WTC11 (cell line): ENCODE results near the gene TBL1X. TPM values are rescaled to one million over a fixed set of nuclear protein-coding genes. Genes with fewer than 3 reads are reported as not detected.
A peak's percentile ranks its signal among the peaks of the same experiment; 100 is the strongest.

Experiments used
- ATAC-seq: fragments of 200-7000 bp; cut with Tn5 transposase; 2 replicates; pipeline ENCODE4 v1.10.0; 2021; ENCODE audit warnings: mild to moderate bottlenecking, moderate library complexity
- CTCF ChIA-PET: fragments of 300-600 bp; sonication (Branson Sonifier 250); formaldehyde crosslinking; loops from one replicate; lab custom pipeline; 2021; ENCODE audit warnings: antibody characterized with exemption; lab: Charles Lee
- POLR2A ChIA-PET: fragments of 350-600 bp; sonication (Branson Sonifier 250); formaldehyde crosslinking; loops from one replicate; lab custom pipeline; 2021; ENCODE audit warnings: antibody characterized with exemption; lab: Charles Lee
- DNase-seq: peaks from one replicate; pipeline ENCODE4 v3.0.0; 2021; ENCODE audit warnings: low spot score
- H3K27ac Mint-ChIP-seq: 2 replicates; pipeline ENCODE4 v1.8.0; 2021; ENCODE audit warnings: mixed read lengths
- H3K27me3 Mint-ChIP-seq: 2 replicates; pipeline ENCODE4 v1.8.0; 2021; ENCODE audit warnings: low read depth, mild to moderate bottlenecking, moderate library complexity, mixed read lengths
- H3K36me3 Mint-ChIP-seq: 2 replicates; pipeline ENCODE4 v1.8.0; 2021; ENCODE audit warnings: mixed read lengths
- H3K4me1 Mint-ChIP-seq: 2 replicates; pipeline ENCODE4 v1.8.0; 2022; ENCODE audit warnings: mixed read lengths
- H3K4me3 Mint-ChIP-seq: 2 replicates; pipeline ENCODE4 v1.8.0; 2021; ENCODE audit warnings: mild to moderate bottlenecking, moderate library complexity, mixed read lengths
- H3K9me3 Mint-ChIP-seq: 2 replicates; pipeline ENCODE4 v1.8.0; 2021; ENCODE audit warnings: mixed read lengths
- CBFB ChIP-seq: sonication (generic); formaldehyde crosslinking; IDR thresholded peaks from 2 replicates; pipeline ENCODE4 v1.8.1; 2022; ENCODE audit warnings: mild to moderate bottlenecking, low read depth, missing genetic modification reagents
- CREB1 ChIP-seq: sonication (generic); formaldehyde crosslinking; IDR thresholded peaks from 2 replicates; pipeline ENCODE4 v1.8.0; 2023; ENCODE audit warnings: mild to moderate bottlenecking, missing genetic modification reagents
- ELF4 ChIP-seq: sonication (generic); formaldehyde crosslinking; IDR thresholded peaks from 2 replicates; pipeline ENCODE4 v1.8.1; 2022; ENCODE audit warnings: low read depth, mild to moderate bottlenecking, moderate library complexity, missing genetic modification reagents
- GTF2I ChIP-seq: fragments of 250-450 bp; sonication (Bioruptor Pico); conservative IDR thresholded peaks from 2 replicates; pipeline ENCODE4 v1.4.0; 2021; ENCODE audit warnings: mild to moderate bottlenecking
- IRF1 ChIP-seq: sonication (generic); formaldehyde crosslinking; IDR thresholded peaks from 2 replicates; pipeline ENCODE4 v1.8.0; 2023; ENCODE audit warnings: missing genetic modification reagents
- JAZF1 ChIP-seq: fragments of 250-450 bp; sonication (Bioruptor Pico); IDR thresholded peaks from 2 replicates; pipeline ENCODE4 v1.9.0; 2021; ENCODE audit warnings: moderate library complexity, mild to moderate bottlenecking, inconsistent platforms
- KAT7 ChIP-seq: sonication (generic); formaldehyde crosslinking; IDR thresholded peaks from 2 replicates; pipeline ENCODE4 v1.8.1; 2023; ENCODE audit warnings: missing genetic modification reagents, mild to moderate bottlenecking, borderline replicate concordance
- NFATC4 ChIP-seq: fragments of 250-450 bp; sonication (Bioruptor Pico); IDR thresholded peaks from 2 replicates; pipeline ENCODE4 v1.9.0; 2021; ENCODE audit warnings: mild to moderate bottlenecking
- NFYB ChIP-seq: sonication (generic); formaldehyde crosslinking; conservative IDR thresholded peaks from 2 replicates; pipeline ENCODE4 v1.8.0; 2022; ENCODE audit warnings: low read depth, missing genetic modification reagents
- NR3C1 ChIP-seq: sonication (generic); formaldehyde crosslinking; conservative IDR thresholded peaks from 2 replicates; pipeline ENCODE4 v1.8.1; 2023; ENCODE audit warnings: low read depth, mild to moderate bottlenecking, missing genetic modification reagents
- PREB ChIP-seq: sonication (generic); formaldehyde crosslinking; IDR thresholded peaks from 2 replicates; pipeline ENCODE4 v1.8.1; 2022; ENCODE audit warnings: mild to moderate bottlenecking, missing genetic modification reagents, moderate library complexity, borderline replicate concordance
- RORB ChIP-seq: fragments of 250-450 bp; sonication (Bioruptor Pico); IDR thresholded peaks from 2 replicates; pipeline ENCODE4 v1.9.0; 2021; ENCODE audit warnings: mild to moderate bottlenecking
- SMAD4 ChIP-seq: sonication (generic); formaldehyde crosslinking; IDR thresholded peaks from 2 replicates; pipeline ENCODE4 v1.8.0; 2022; ENCODE audit warnings: mild to moderate bottlenecking, missing genetic modification reagents
- SOX15 ChIP-seq: fragments of 250-450 bp; sonication (Bioruptor Pico); IDR thresholded peaks from 2 replicates; pipeline ENCODE4 v1.9.0; 2021; ENCODE audit warnings: mild to moderate bottlenecking
- SP1 ChIP-seq: sonication (generic); formaldehyde crosslinking; conservative IDR thresholded peaks from 2 replicates; pipeline ENCODE4 v1.8.1; 2022; ENCODE audit warnings: missing genetic modification reagents
- STAT6 ChIP-seq: sonication (generic); formaldehyde crosslinking; conservative IDR thresholded peaks from 2 replicates; pipeline ENCODE4 v1.8.1; 2023; ENCODE audit warnings: mild to moderate bottlenecking, low read depth, missing genetic modification reagents, moderate library complexity
- ZNF138 ChIP-seq: sonication (generic); formaldehyde crosslinking; conservative IDR thresholded peaks from 2 replicates; pipeline ENCODE4 v1.8.1; 2022; ENCODE audit warnings: mild to moderate bottlenecking, moderate library complexity, missing genetic modification reagents
- ZNF219 ChIP-seq: sonication (generic); formaldehyde crosslinking; IDR thresholded peaks from 2 replicates; pipeline ENCODE4 v1.8.0; 2023; ENCODE audit warnings: missing genetic modification reagents, mild to moderate bottlenecking, borderline replicate concordance
- ZNF232 ChIP-seq: sonication (generic); formaldehyde crosslinking; IDR thresholded peaks from 2 replicates; pipeline ENCODE4 v1.8.0; 2022; ENCODE audit warnings: mild to moderate bottlenecking, missing genetic modification reagents
- ZNF281 ChIP-seq: sonication (generic); formaldehyde crosslinking; IDR thresholded peaks from 2 replicates; pipeline ENCODE4 v1.8.0; 2023; ENCODE audit warnings: mild to moderate bottlenecking, missing genetic modification reagents
- ZNF317 ChIP-seq: sonication (generic); formaldehyde crosslinking; IDR thresholded peaks from 2 replicates; pipeline ENCODE4 v1.8.1; 2023; ENCODE audit warnings: low read depth, mild to moderate bottlenecking, moderate library complexity, missing genetic modification reagents, borderline replicate concordance
- ZNF423 ChIP-seq: fragments of 250-450 bp; sonication (Bioruptor Pico); IDR thresholded peaks from 2 replicates; pipeline ENCODE4 v2.1.2; 2022; ENCODE audit warnings: mild to moderate bottlenecking, moderate library complexity
- ZNF671 ChIP-seq: fragments of 250-450 bp; sonication (Bioruptor Pico); IDR thresholded peaks from 2 replicates; pipeline ENCODE4 v1.8.0; 2021; ENCODE audit warnings: mild to moderate bottlenecking
- total RNA-seq: library from RNA; stranded (reverse); gene quantifications from 3 replicates; pipeline ENCODE4 v1.2.3, GENCODE V29; 2021
- TF ChIP-seq, protein P1 (sequence below): sonication (generic); formaldehyde crosslinking; IDR thresholded peaks from 2 replicates; pipeline ENCODE4 v1.8.1; 2023; ENCODE audit warnings: mild to moderate bottlenecking, missing genetic modification reagents, moderate library complexity
- TF ChIP-seq, protein P2 (sequence below): fragments of 250-450 bp; sonication (Bioruptor Pico); IDR thresholded peaks from 2 replicates; pipeline ENCODE4 v1.9.0; 2021; ENCODE audit warnings: mild to moderate bottlenecking

Gene TBL1X
- total RNA-seq, 1 experiment from 2014 or later: 27.7 TPM

GRCh38 chrX:9461087-9461486 lies 3.8 kb upstream of the TBL1X start:
- POLR2A ChIA-PET: no interaction called here
- no peak for TF ChIP-seq ZNF317
- no peak for TF ChIP-seq SP1
- TF ChIP-seq SMAD4 (CRISPR knock-in tag): no peak
- TF ChIP-seq JAZF1 (CRISPR knock-in tag): no peak
- TF ChIP-seq ZNF232 (CRISPR knock-in tag): no peak
- no peak for TF ChIP-seq ZNF671
- TF ChIP-seq, all 79 proteins: peak for 0
- peaks cover 16% of the 10 kb centered on the region for H3K4me1 Mint-ChIP-seq

DNA sequence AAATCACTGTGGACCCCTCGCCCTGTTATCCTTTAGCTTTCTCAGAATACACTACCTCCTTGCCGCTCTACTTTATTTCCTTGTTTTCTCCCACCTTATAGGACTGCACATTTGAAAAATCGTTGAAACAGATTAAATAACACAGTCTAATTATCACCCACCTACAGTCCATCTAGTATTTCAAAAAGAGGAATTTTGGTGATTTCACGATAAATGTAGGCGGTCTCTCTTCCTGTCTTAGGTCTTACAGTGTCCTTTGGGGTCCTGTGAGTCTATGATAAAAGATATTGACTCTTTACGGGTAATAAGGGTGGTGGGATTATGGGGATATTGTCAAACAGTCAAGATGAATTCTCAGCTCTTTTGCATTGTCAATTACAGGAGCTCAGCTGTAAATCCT lies 2.4 kb upstream of the TBL1X start:
- no peak for ATAC-seq
- no peaks in the 10 kb centered on the region for H3K9me3 Mint-ChIP-seq
- no peak for TF ChIP-seq GTF2I (CRISPR knock-in tag)
- TF ChIP-seq PREB (CRISPR knock-in tag): no peak
- TF ChIP-seq, protein P1, sequence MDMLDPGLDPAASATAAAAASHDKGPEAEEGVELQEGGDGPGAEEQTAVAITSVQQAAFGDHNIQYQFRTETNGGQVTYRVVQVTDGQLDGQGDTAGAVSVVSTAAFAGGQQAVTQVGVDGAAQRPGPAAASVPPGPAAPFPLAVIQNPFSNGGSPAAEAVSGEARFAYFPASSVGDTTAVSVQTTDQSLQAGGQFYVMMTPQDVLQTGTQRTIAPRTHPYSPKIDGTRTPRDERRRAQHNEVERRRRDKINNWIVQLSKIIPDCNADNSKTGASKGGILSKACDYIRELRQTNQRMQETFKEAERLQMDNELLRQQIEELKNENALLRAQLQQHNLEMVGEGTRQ: no peak
- no peak for TF ChIP-seq RORB
- no peak for TF ChIP-seq KAT7 (CRISPR knock-in tag)
- TF ChIP-seq STAT6 (CRISPR knock-in tag): no peak
- TF ChIP-seq ZNF219: no peak
- no peak for TF ChIP-seq ZNF281 (CRISPR knock-in tag)
- TF ChIP-seq NR3C1: no peak
- TF ChIP-seq, protein P2, sequence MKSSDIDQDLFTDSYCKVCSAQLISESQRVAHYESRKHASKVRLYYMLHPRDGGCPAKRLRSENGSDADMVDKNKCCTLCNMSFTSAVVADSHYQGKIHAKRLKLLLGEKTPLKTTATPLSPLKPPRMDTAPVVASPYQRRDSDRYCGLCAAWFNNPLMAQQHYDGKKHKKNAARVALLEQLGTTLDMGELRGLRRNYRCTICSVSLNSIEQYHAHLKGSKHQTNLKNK (CRISPR knock-in tag): no peak
- no peak for TF ChIP-seq IRF1 (CRISPR knock-in tag)
- TF ChIP-seq ZNF423 (CRISPR knock-in tag): no peak
- no peak for TF ChIP-seq ZNF138
- TF ChIP-seq CREB1 (CRISPR knock-in tag): no peak
- no peak for TF ChIP-seq SOX15 (CRISPR knock-in tag)
- TF ChIP-seq ELF4 (CRISPR knock-in tag): no peak
- TF ChIP-seq SP1: no peak
- no peak for TF ChIP-seq NFATC4 (CRISPR knock-in tag)
- no peak for TF ChIP-seq NFYB
- no peak for TF ChIP-seq CBFB (CRISPR knock-in tag)
- H3K27me3 Mint-ChIP-seq: peaks cover 13% of the 10 kb centered on the region
- no peak for DNase-seq
- POLR2A ChIA-PET: interaction anchor here (0.8 kb wide), 1 partner anchor 120 kb away, joined by 3 read pairs; no protein-coding TSS in a partner anchor
- H3K4me1 Mint-ChIP-seq: peaks cover 27% of the 10 kb centered on the region
- H3K36me3 Mint-ChIP-seq: no peaks in the 10 kb centered on the region
- CTCF ChIA-PET: interaction anchor here (0.7 to 1.0 kb wide), 2 partner anchors 68 to 282 kb away, joined by 3 read pairs; no protein-coding TSS in a partner anchor
- no peak overlapping the region for H3K4me3 Mint-ChIP-seq
- peak overlapping the region; percentile 54 for H3K27ac Mint-ChIP-seq

More at GRCh38 chrX:9461087-9461486, 3.8 kb upstream of the TBL1X start:
- no peak overlapping the region for H3K4me3 Mint-ChIP-seq
- no peak for ATAC-seq
- CTCF ChIA-PET: no interaction called here
- H3K27ac Mint-ChIP-seq: no peak overlapping the region
- no peaks in the 10 kb centered on the region for H3K36me3 Mint-ChIP-seq
- H3K9me3 Mint-ChIP-seq: no peaks in the 10 kb centered on the region
- H3K27me3 Mint-ChIP-seq: no peaks in the 10 kb centered on the region; the same call in 1 of the 2 replicates
- no peak for DNase-seq
